ENCODE measurements around the gene LCLAT1.

Gene LCLAT1

GRCh38 chr2:30675758-30676157 lies 228.7 kb downstream of the LCLAT1 start:
- DNase-seq (ENCODE audit: low read depth): no peak

GRCh38 chr2:30677231-30677630 lies 230.2 kb downstream of the LCLAT1 start:
- DNase-seq (ENCODE audit: low read depth): no peak

GRCh38 chr2:30677861-30678385 lies 230.9 kb downstream of the LCLAT1 start:
- DNase-seq (ENCODE audit: low read depth): no peak

- DNase-seq (ENCODE audit: low read depth): no peak
These were observed 231.5 kb downstream of the LCLAT1 start for GRCh38 chr2:30678410-30679137.

GRCh38 chr2:30679426-30680088 lies 232.5 kb downstream of the LCLAT1 start:
- no peak for DNase-seq (ENCODE audit: low read depth)

- no peak for DNase-seq (ENCODE audit: low read depth)
These were observed 233.1 kb downstream of the LCLAT1 start for GRCh38 chr2:30680121-30680520.

- DNase-seq (ENCODE audit: low read depth): no peak
These were observed 234.0 kb downstream of the LCLAT1 start for GRCh38 chr2:30681022-30681421.

- DNase-seq (ENCODE audit: low read depth): no peak
These were observed 236.3 kb downstream of the LCLAT1 start for GRCh38 chr2:30683236-30683956.

- DNase-seq (ENCODE audit: low read depth): no peak
These were observed 237.0 kb downstream of the LCLAT1 start for GRCh38 chr2:30684026-30684425.

- no peak for DNase-seq (ENCODE audit: low read depth)
These were observed 237.5 kb downstream of the LCLAT1 start for GRCh38 chr2:30684516-30684915.

- no peak for DNase-seq (ENCODE audit: low read depth)
These were observed 237.9 kb downstream of the LCLAT1 start for GRCh38 chr2:30684996-30685395.

GRCh38 chr2:30686000-30686399 lies 239.0 kb downstream of the LCLAT1 start:
- DNase-seq (ENCODE audit: low read depth): no peak

- no peak for DNase-seq (ENCODE audit: low read depth)
These were observed 239.6 kb downstream of the LCLAT1 start for GRCh38 chr2:30686669-30687068.

GRCh38 chr2:30688956-30689401 lies 241.9 kb downstream of the LCLAT1 start:
- no peak for DNase-seq (ENCODE audit: low read depth)

- DNase-seq (ENCODE audit: low read depth): no peak
These were observed 242.6 kb downstream of the LCLAT1 start for GRCh38 chr2:30689496-30690125.

- no peak for DNase-seq (ENCODE audit: low read depth)
These were observed 243.1 kb downstream of the LCLAT1 start for GRCh38 chr2:30690126-30690561.

GRCh38 chr2:30691091-30691947 lies 244.3 kb downstream of the LCLAT1 start:
- no peak for DNase-seq (ENCODE audit: low read depth)

- no peak for DNase-seq (ENCODE audit: low read depth)
These were observed 245.1 kb downstream of the LCLAT1 start for GRCh38 chr2:30691948-30692828.

- no peak for DNase-seq (ENCODE audit: low read depth)
These were observed 245.8 kb downstream of the LCLAT1 start for GRCh38 chr2:30692829-30693275.

Data from stimulated activated CD8-positive, alpha-beta memory T cell treated with anti-CD3 and anti-CD28 coated beads, Interleukin-7, amount 100 ng/mL, for 24 hours (primary cell).